ENCODE results near the gene PIP5KL1.

PIP5KL1 gene

GRCh38 chr9:127925959-127926905 is 4.3 kb downstream of the PIP5KL1 start:
- peaks cover 41% of the 10 kb centered on the region for H3K4me1 ChIP-seq (ENCODE audit: low read length)
- peak overlapping the region; percentile 95 for H3K4me2 ChIP-seq (ENCODE audit: low read depth, low read length)
- H3K27ac ChIP-seq (ENCODE audit: low read length) = 0 out of 2 replicates have a peak overlapping the region, but pooled peaks have one; percentile 35
- no peak for TF ChIP-seq CTCF (IDR thresholded peaks at IDR 0.05; ENCODE audit: low read length)
- TF ChIP-seq EZH2 (optimal IDR thresholded peaks at IDR 0.05; ENCODE audit: low read depth, low read length) = no peak
- TF ChIP-seq EZH2phosphoT487 (IDR thresholded peaks at IDR 0.05; ENCODE audit: low read length) = no peak
- no peaks in the 10 kb centered on the region for H3K36me3 ChIP-seq (replicated peaks; ENCODE audit: insufficient read depth, low read length)
- peak overlapping the region; percentile 87 for H2AFZ ChIP-seq (ENCODE audit: low read length)
- no peaks in the 10 kb centered on the region for H3K27me3 ChIP-seq (replicated peaks; ENCODE audit: insufficient read depth, low read length)
- H3K4me3 ChIP-seq (ENCODE audit: low read length) = peak overlapping the region; percentile 73
- H3K9me3 ChIP-seq (replicated peaks; ENCODE audit: insufficient read depth, low read length) = no peaks in the 10 kb centered on the region
- H4K20me1 ChIP-seq (ENCODE audit: insufficient read depth, low read length) = no peaks in the 10 kb centered on the region
- H3K9ac ChIP-seq (ENCODE audit: low read length) = peak overlapping the region; percentile 63; the same call in 1 of the 2 replicates
- H3K9me2 ChIP-seq (replicated peaks; ENCODE audit: insufficient read depth, low read length) = no peaks in the 10 kb centered on the region
- no peak for DNase-seq
- H3K79me2 ChIP-seq (ENCODE audit: low read length) = no peaks in the 10 kb centered on the region
- peaks cover 49% of the 10 kb centered on the region for H3F3A ChIP-seq (ENCODE audit: insufficient read depth, low read length)

- Histone ChIP-seq H3K4me3 (ENCODE audit: low read length) (no peak overlapping the region), H2AFZ (ENCODE audit: low read length) (no peak overlapping the region), H3K4me1 (ENCODE audit: low read length) (peaks cover 37% of the 10 kb centered on the region), H3K9me3 (replicated peaks; ENCODE audit: insufficient read depth, low read length) (no peaks in the 10 kb centered on the region), H4K20me1 (ENCODE audit: insufficient read depth, low read length) (no peaks in the 10 kb centered on the region), H3K27me3 (replicated peaks; ENCODE audit: insufficient read depth, low read length) (no peaks in the 10 kb centered on the region), H3K9me2 (replicated peaks; ENCODE audit: insufficient read depth, low read length) (no peaks in the 10 kb centered on the region), H3K27ac (ENCODE audit: low read length) (no peak overlapping the region), H3K9ac (ENCODE audit: low read length) (no peak overlapping the region), H3F3A (ENCODE audit: insufficient read depth, low read length) (peaks cover 40% of the 10 kb centered on the region), H3K4me2 (ENCODE audit: low read depth, low read length) (no peak overlapping the region), H3K79me2 (ENCODE audit: low read length) (no peaks in the 10 kb centered on the region), H3K36me3 (replicated peaks; ENCODE audit: insufficient read depth, low read length) (no peaks in the 10 kb centered on the region)
- TF ChIP-seq EZH2phosphoT487 (IDR thresholded peaks at IDR 0.05; ENCODE audit: low read length) (no peak), EZH2 (optimal IDR thresholded peaks at IDR 0.05; ENCODE audit: low read depth, low read length) (no peak), CTCF (IDR thresholded peaks at IDR 0.05; ENCODE audit: low read length) (no peak)
- no peak for DNase-seq
These were observed 5.7 kb downstream of the PIP5KL1 start for GRCh38 chr9:127924736-127925444.

- Histone ChIP-seq H3K4me2 (ENCODE audit: low read depth, low read length) (no peak overlapping the region), H3K36me3 (replicated peaks; ENCODE audit: insufficient read depth, low read length) (no peaks in the 10 kb centered on the region), H4K20me1 (ENCODE audit: insufficient read depth, low read length) (no peaks in the 10 kb centered on the region), H3K4me1 (ENCODE audit: low read length) (peaks cover 26% of the 10 kb centered on the region), H3F3A (ENCODE audit: insufficient read depth, low read length) (peaks cover 30% of the 10 kb centered on the region), H3K79me2 (ENCODE audit: low read length) (peaks cover 4% of the 10 kb centered on the region; the same call in 1 of the 2 replicates), H3K9me3 (replicated peaks; ENCODE audit: insufficient read depth, low read length) (no peaks in the 10 kb centered on the region), H3K9ac (ENCODE audit: low read length) (no peak overlapping the region), H3K27me3 (replicated peaks; ENCODE audit: insufficient read depth, low read length) (no peaks in the 10 kb centered on the region), H2AFZ (ENCODE audit: low read length) (no peak overlapping the region), H3K4me3 (ENCODE audit: low read length) (no peak overlapping the region), H3K9me2 (replicated peaks; ENCODE audit: insufficient read depth, low read length) (no peaks in the 10 kb centered on the region), H3K27ac (ENCODE audit: low read length) (no peak overlapping the region)
- no peak for DNase-seq
- no peak for TF ChIP-seq EZH2phosphoT487 (IDR thresholded peaks at IDR 0.05; ENCODE audit: low read length)
- TF ChIP-seq CTCF (IDR thresholded peaks at IDR 0.05; ENCODE audit: low read length) = no peak
- no peak for TF ChIP-seq EZH2 (optimal IDR thresholded peaks at IDR 0.05; ENCODE audit: low read depth, low read length)
These were observed 6.8 kb downstream of the PIP5KL1 start for GRCh38 chr9:127923771-127924170.

Measured in MM.1S (cell line).